NCI-H1048 (cell line): ENCODE data around the gene NFASC.

ENCODE experiments used
- DNase-seq: peaks from one replicate; lab custom pipeline; 2025; lab: John Stamatoyannopoulos, UW

Gene NFASC

DNA sequence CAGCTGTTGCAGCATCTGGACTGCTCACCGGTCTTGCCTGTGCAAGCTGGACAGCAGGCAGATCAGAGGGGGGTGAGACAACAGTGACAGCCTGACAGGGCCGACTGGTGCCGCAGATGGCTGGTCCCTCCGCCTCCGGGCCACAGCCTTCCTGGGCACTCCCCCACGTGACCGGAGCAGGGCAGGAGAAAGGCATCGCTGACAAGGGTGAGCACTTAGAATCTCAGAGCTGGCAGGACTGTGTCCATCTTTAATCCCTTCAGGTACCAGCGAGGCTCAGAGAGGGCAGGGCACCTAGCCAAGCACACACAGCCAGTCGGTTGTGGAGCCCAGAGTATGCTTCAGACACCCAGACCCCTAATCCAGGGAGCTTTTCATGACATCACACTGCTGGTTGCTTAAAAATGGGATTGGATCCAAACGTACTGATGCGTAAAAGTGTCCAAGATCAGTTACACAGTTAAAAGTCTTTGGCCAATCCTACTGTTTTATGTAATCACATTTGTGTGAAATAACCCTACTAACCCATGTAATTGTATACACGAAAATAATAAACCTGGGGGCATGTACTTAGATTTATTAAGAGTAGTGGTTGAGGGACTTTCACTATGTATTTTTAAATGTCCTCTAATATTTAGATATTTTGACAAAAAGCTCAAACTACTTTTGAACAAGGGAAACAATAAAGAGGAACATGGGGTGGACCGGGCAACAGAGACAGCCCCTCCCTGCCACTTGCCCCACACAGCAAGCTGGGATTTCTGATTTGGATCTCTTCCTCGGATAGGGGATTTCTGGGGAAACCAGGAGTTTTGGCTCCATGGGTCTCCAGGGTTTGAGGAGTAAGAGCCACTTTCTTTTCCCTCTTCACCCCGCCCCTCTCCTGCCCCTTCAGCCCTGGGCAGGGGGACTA, 171.6 kb downstream of the NFASC start:
- no peak for DNase-seq

GRCh38 chr1:205042911-205043806, 172.5 kb downstream of the NFASC start, which contains the start of gene CNTN2:
CNTN2 (plus strand) TSS chr1:205043212; CDS start chr1:205053186, 9,974 bp downstream.
- DNase-seq, result no peak

GRCh38 chr1:205043866-205044265, 173.2 kb downstream of the NFASC start:
- no peak for DNase-seq

GRCh38 chr1:205044741-205045140, 174.1 kb downstream of the NFASC start:
- DNase-seq, result no peak

DNA sequence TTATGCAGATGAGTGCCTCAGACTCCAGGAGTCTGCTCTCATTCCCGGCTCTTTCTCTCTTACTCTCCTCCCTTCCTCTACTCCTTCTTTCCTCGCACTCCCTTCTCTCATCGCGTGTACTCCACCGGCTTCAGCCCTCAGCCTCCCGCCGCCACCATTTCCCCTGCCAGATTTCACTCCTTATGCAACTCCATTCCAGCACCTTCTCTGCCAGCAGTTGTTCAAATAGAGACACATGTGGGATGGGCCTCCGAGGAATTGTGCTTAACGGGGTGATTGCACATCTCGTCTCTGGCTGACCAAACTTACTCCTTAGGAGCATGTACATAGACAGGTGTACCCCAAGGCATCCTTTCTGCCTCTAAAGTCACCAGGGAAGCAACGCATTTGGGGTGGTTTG, 174.5 kb downstream of the NFASC start:
- no peak for DNase-seq

GRCh38 chr1:205046870-205047269, 176.2 kb downstream of the NFASC start:
- DNase-seq, result no peak

DNA sequence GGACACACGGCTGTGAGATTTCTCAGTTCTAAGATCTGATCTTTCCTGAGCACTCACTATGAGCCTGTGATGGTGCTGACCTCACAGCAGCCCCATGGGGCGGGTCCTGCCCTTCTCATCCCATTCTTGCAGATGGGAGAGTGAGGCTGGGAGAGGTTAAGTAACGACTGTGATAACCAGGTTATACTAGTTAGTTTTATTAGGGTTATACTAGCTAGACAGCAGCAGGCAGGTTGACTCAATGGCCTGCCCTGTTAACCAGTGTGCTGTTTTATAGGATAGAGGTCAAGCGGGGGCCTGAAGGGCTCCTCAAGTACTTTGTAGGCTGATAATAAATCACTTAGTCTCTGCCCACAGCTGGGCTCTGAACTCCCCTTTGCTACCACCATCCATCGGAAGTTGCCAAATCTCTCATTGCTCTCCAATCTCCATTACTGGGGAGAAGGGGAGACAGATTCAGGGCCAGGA, 177.1 kb downstream of the NFASC start:
- DNase-seq, result no peak

GRCh38 chr1:205048382-205048781, 177.7 kb downstream of the NFASC start:
- no peak for DNase-seq

- DNase-seq, result no peak
Observed at GRCh38 chr1:205049479-205049878, 178.8 kb downstream of the NFASC start.

- DNase-seq, result no peak
Observed at GRCh38 chr1:205052690-205053089, 182.0 kb downstream of the NFASC start.

- no peak for DNase-seq
Observed at GRCh38 chr1:205053296-205053695, 182.6 kb downstream of the NFASC start.

GRCh38 chr1:205054013-205054412, 183.4 kb downstream of the NFASC start:
- no peak for DNase-seq

GRCh38 chr1:205056188-205056611, 185.5 kb downstream of the NFASC start:
- DNase-seq, result no peak

- no peak for DNase-seq
Observed at GRCh38 chr1:205056956-205057568, 186.4 kb downstream of the NFASC start.

DNA sequence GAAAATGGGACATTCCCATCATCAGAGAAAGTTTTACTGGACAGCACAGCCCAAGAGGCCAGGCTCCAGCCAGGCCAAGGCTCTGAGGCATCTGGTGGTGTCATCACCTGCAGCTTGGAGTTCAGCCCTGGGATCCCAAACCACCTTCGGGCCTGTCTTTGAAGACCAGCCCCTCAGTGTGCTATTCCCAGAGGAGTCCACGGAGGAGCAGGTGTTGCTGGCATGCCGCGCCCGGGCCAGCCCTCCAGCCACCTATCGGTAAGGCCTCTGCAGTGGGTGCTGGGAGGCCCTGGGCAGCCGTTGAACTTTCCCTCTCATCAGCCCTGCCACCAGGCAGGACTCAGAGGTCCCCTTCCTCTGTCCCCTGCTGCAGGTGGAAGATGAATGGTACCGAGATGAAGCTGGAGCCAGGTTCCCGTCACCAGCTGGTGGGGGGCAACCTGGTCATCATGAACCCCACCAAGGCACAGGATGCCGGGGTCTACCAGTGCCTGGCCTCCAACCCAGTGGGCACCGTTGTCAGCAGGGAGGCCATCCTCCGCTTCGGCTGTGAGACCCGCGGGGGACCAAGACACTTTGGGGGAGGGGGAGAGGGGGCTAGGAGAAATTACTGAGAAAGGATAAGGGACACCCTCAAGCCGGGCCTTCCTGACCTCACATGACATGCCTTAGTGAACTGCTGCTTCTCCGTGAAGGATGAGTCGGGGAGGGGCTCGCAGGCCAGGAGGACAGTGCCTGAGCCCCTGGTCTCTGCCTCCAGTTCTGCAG, 187.3 kb downstream of the NFASC start:
- no peak for DNase-seq

DNA sequence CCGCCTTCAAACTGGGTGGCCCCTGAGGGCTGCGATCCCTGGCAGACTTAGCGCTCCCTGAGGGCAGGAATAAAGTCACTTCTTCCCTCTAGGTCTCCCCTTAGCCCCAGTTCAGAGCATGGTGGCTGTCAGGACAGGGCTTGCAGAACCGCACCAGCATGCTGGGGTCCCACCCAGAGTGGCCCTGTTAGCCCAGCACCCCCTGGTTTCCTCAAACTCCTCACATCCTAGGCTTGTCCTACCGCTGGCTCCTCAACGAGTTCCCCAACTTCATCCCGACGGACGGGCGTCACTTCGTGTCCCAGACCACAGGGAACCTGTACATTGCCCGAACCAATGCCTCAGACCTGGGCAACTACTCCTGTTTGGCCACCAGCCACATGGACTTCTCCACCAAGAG, 188.2 kb downstream of the NFASC start:
- DNase-seq, result no peak

DNA sequence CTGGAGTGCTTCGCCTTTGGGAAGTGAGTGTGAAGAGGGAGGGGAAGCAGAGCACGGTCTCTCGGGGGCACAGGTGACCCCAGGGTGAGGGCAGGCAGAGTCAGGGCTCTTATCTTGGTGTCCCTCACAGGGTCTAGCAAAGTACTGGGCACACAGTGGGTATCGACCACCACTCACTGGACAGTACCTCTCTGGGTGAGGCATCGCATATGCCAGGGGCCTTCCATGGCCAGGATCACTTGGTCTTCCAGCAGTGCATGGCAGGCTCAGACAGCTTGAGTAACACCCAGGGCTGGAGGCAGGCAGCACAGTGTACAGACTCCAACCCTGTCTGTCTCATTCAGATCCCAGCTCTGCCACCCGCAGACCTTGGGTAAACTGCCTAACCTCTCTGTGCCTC, 189.0 kb downstream of the NFASC start:
- DNase-seq, result no peak

DNA sequence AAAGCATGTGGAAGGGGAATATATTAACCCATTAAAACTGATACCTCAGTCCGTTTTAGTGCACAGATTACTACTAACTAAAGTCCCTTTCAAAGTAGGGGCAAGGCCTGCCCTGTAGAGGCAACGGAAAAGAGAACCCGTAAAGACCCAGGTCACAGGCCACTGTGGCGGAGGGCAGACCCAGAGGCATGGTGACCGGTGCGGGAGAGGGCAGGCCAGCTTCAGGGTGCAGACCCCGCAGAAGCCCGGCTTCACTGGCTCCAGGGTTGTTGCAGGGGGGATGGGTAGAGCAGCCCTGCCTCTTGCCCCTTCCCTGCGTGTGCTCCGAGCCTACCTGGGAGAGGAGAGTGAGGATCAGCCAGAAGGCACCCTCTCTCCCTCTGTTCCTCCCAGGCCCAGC, 190.1 kb downstream of the NFASC start:
- DNase-seq, result no peak

- no peak for DNase-seq
Observed at GRCh38 chr1:205061227-205061626, 190.6 kb downstream of the NFASC start.

DNA sequence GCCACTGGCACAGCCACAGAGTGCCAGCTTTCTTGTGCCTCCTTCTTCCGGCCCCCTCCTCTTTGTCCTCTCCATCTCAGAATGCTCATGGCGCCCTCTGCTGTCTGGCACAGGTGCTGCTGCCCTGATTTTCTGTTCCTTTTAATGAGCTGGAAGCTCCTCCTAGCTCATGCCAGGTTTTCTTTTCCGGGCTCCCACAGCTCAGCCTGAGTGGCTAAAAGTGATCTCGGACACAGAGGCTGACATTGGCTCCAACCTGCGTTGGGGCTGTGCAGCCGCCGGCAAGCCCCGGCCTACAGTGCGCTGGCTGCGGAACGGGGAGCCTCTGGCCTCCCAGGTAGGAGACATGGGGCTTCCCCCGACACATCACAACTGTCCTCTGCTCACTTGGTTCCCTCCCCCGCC, 191.0 kb downstream of the NFASC start:
- peak; percentile 85 for DNase-seq

- no peak for DNase-seq
Observed at GRCh38 chr1:205062319-205062718, 191.7 kb downstream of the NFASC start.
